ENCODE data around the gene RNF144B. TPM values are rescaled to one million over a fixed set of nuclear protein-coding genes. Genes with fewer than 3 reads are reported as not detected.

The RNF144B gene
- total and polyA plus RNA-seq, 2 of the 13 experiments (the other 11 are each of a cell fraction or from before 2014, with no cell fraction given): 1.8 to 4.3 TPM

GRCh38 chr6:18387061-18387721, at the start of gene RNF144B (continued):
- TF ChIP-seq ZHX1 (CRISPR knock-in tag; IDR thresholded peaks at IDR 0.05; ENCODE audit: low read depth): 0 out of 2 replicates have a peak, but pooled peaks have one; percentile 69
- 0 out of 2 replicates have a peak, but pooled peaks have one; percentile 32 for TF ChIP-seq ZNF556 (CRISPR knock-in tag; IDR thresholded peaks at IDR 0.05; ENCODE audit: borderline replicate concordance)
- peak; percentile 88 for TF ChIP-seq ZNF574 (CRISPR knock-in tag; IDR thresholded peaks at IDR 0.05)
- 0 out of 2 replicates have a peak, but pooled peaks have one; percentile 72 for TF ChIP-seq ZSCAN29 (CRISPR knock-in tag; conservative IDR thresholded peaks at IDR 0.05)
- peak; percentile 14; the same call in 1 of the 2 replicates for TF ChIP-seq NCOA2 (CRISPR knock-in tag; IDR thresholded peaks at IDR 0.05)
- TF ChIP-seq SOX5 (CRISPR knock-in tag; IDR thresholded peaks at IDR 0.05; ENCODE audit: borderline replicate concordance): peak; percentile 45; the same call in 1 of the 2 replicates
- no peak; the same call in none of the 2 replicates for TF ChIP-seq ZNF160 (CRISPR knock-in tag; IDR thresholded peaks at IDR 0.05)
- TF ChIP-seq ZNF280D (CRISPR knock-in tag; IDR thresholded peaks at IDR 0.05): peak; percentile 72; the same call in 1 of the 2 replicates
- peak; percentile 80 for TF ChIP-seq ERF (CRISPR knock-in tag; IDR thresholded peaks at IDR 0.05)
- peak; percentile 31; the same call in 1 of the 2 replicates for TF ChIP-seq ATF2 (CRISPR knock-in tag; IDR thresholded peaks at IDR 0.05)
- peak; percentile 85; the same call in 1 of the 2 replicates for TF ChIP-seq ELF4 (CRISPR knock-in tag; IDR thresholded peaks at IDR 0.05; ENCODE audit: borderline replicate concordance)
- TF ChIP-seq SNAPC4 (CRISPR knock-in tag; IDR thresholded peaks at IDR 0.05): 0 out of 2 replicates have a peak, but pooled peaks have one; percentile 39
